ENCODE data around the gene OR2AG1. TPM values are rescaled to one million over a fixed set of nuclear protein-coding genes. Genes with fewer than 3 reads are reported as not detected.

Gene OR2AG1
- total RNA-seq, result not detected
- long read RNA-seq, result 0 reads

DNA sequence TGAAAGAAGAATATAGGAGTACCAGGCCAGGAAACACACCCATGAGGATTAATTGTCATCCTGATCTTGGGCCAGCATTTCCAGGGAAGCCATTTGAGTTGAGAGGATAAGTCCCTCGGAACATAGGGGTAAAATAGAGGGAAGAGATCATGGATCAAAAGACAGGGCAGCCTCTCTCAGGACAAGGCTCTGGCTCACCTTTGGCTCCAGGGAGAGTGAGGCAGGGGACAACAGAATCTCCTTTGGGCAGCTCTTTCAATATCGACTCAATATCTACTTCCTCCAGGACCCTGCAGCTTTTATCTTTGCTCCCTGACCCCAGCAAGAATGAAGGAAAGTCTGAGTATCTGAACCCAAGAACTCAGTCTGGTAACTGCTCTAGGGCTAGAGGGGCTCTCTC lies at the start of gene OR2AG1:
Gene OR2AG1, plus strand, starts transcription at position 301 of the 400 bp plus-strand sequence. CDS start 2,018 bp downstream, outside the sequence.
- intact Hi-C loops (cut with micrococcal nuclease), result no loop called here
- no peak for ATAC-seq
- DNase-seq, result no peak

GRCh38 chr11:6733326-6734275 lies 49.2 kb upstream of the OR2AG1 start:
- intact Hi-C loops (cut with micrococcal nuclease), result no loop called here
- DNase-seq, result no peak
- no peak for ATAC-seq

DNA sequence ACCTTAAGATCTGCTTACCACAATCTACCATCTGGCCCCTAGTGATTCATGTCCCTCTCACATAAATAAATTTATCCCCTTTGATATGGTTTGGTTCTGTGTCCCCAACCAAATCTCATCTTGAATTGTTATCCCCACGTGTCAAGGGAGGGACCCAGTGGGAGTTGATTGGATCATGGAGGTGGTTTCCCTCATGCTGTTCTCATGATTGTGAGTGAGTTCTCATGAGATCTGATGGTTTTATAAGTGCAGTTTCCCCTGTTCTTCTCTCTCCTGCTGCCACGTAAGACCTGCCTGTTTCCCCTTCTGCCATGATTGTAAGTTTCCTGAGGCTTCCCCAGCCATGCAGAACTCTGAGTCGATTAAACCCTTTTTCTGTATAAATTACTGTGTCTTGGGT lies 48.2 kb upstream of the OR2AG1 start:
- ATAC-seq, result no peak
- no peak for DNase-seq
- intact Hi-C loops (cut with micrococcal nuclease), result no loop called here

DNA sequence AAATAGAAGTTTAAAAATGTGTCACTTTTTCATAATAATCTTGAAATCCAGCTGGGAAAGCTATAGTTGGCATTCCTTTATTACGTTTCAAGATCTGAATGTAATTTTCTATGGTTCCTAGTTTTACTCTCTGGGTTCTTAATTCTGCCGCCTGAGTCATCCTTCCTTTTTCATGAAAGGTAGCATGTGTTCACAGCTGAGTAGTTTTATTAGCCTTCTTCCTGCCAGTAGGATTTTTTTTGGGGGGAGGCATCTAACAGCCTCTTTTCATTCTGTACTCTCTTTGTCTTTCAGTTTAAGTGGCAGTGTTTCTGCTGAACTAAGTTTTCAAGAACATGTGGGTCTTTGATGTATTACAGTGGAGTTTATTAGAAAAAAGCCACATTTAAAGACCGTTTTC lies 47.5 kb upstream of the OR2AG1 start:
- intact Hi-C loops (cut with micrococcal nuclease), result no loop called here
- ATAC-seq (no peak), DNase-seq (no peak)

GRCh38 chr11:6736495-6737121 lies 46.2 kb upstream of the OR2AG1 start:
- intact Hi-C loops (cut with micrococcal nuclease), result no loop called here

GRCh38 chr11:6737872-6738466 lies 44.9 kb upstream of the OR2AG1 start:
- intact Hi-C loops (cut with micrococcal nuclease), result no loop called here
- ATAC-seq, result peak; percentile 54
- DNase-seq, result no peak

More at GRCh38 chr11:6736495-6737121, 46.2 kb upstream of the OR2AG1 start:
- no peak for DNase-seq
- no peak for ATAC-seq

DNA sequence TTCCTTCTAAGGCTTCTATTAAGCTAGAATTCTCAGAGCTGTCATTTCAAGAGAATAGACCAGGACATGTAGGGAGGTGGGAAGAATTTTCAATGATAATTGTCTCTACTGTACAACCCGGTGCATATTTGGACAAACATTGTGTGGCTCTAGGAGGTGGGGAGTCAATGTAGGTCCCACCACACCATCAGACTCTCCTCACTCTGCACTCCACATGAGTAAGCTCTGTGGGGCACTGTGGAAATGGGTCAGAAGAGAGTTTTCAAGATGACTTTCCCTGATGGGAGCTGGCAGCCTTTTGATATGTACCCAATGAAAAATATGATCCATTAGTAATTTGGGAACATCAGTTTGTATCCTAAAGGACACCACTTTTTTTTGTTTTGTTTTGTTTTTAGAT lies 44.2 kb upstream of the OR2AG1 start:
- intact Hi-C loops (cut with micrococcal nuclease), result no loop called here
- ATAC-seq (no peak), DNase-seq (no peak)

DNA sequence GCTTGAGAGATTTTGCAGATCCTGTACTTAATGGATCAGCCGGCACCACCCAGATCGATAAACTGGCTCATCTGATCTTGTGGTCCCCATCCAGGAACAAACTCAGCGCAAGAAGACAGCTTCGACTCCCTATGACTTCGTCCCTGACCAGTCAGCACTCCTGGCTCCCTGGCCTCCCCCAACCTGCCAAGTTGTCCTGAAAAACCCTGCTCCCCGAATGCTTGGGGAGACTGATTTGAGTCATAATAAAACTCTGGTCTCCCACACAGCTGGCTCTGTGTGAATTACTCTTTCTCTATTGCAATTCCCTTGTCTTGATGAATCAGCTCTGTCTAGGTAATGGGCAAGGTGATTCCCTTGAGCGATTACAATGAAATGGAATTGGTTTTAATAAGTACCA lies 40.6 kb upstream of the OR2AG1 start:
- ATAC-seq (no peak), DNase-seq (no peak)
- intact Hi-C loops (cut with micrococcal nuclease), result no loop called here

- ATAC-seq (no peak), DNase-seq (no peak)
- intact Hi-C loops (cut with micrococcal nuclease), result no loop called here
Observed at GRCh38 chr11:6745018-6745417, 37.8 kb upstream of the OR2AG1 start.

GRCh38 chr11:6745465-6746015 lies 37.3 kb upstream of the OR2AG1 start:
- peak; percentile 31 for ATAC-seq
- DNase-seq, result no peak
- intact Hi-C loops (cut with micrococcal nuclease), result no loop called here

GRCh38 chr11:6746086-6746618 lies 36.7 kb upstream of the OR2AG1 start:
- intact Hi-C loops (cut with micrococcal nuclease), result no loop called here
- DNase-seq (no peak), ATAC-seq (peak; percentile 62)

GRCh38 chr11:6746626-6747025 lies 36.2 kb upstream of the OR2AG1 start:
- ATAC-seq (no peak), DNase-seq (no peak)
- intact Hi-C loops (cut with micrococcal nuclease), result no loop called here

DNA sequence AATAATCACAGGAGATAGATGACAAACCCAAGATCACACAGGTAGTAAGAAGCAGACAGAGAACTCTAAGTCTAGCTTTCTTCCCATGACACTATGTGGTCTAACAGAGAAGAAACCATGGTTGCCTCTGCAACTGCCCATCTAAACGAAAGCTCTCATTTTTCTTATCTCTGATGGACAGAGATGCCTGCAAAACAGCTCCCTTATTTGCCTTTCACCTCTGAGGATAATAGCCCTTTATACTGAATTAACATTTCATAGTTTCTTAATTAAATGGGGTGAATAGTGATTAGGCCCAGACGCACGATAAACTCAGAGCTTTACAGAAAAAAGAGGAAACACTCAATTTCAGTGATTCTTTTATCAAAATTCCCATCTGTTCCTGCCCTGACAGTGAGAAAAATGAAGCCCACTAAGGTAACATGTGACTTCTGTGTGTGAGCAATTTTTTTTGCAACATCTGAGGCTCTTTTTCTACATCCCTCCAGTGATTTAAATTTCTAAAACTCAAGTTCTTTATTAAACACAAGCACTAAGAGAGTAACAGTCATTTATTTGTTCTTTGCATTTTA lies 35.6 kb upstream of the OR2AG1 start:
- DNase-seq (no peak), ATAC-seq (no peak)
- intact Hi-C loops (cut with micrococcal nuclease), result no loop called here

DNA sequence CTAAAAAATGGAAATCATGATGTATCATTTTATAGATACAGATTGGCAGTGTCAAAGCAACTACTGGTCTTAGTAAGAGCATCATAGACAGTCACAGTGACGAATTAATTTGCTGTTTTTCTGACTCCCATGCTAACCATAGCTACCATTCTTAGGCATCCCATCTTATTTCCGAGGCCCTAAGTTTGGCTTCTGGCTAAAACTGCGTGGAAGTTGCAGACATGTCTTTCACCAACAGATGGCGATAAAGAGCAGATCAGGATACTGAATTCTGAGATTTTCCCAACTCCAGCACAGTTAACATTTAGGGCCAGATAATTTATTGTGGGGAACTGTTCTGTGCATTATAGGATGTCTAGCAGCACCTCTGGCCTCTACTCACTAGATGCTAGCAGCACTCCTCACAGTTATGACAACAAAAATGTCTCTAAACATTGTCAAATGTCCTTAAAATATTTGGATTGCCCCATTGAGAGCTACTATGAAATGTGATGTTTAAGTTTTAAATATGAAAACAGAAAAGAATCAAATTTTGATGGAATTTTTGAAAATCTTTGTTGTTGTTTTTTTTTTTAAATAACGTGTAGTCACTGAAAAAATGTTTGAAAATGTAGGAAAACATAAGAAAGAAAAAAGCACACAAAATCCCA lies 27.4 kb upstream of the OR2AG1 start:
- ATAC-seq (peak; percentile 27), DNase-seq (no peak)
- intact Hi-C loops (cut with micrococcal nuclease), result no loop called here

DNA sequence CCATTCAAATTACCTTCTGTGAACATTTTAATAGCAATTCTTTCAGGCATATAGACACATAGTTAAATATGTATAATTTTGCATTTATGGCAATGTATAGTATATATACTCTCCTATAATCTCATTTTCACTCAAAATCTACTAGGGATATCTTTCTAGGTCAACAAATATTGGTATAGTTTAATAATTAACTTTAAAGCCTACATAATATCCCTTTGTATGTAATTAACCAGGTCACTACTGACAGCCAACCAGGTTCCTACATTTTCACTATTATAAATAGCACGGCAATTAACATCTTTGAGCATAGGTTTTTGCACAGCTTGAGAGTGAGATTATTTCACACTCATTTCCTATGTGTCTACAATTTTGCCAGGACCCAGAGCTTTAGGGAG lies 26.9 kb upstream of the OR2AG1 start:
- intact Hi-C loops (cut with micrococcal nuclease), result no loop called here
- DNase-seq, result no peak
- no peak for ATAC-seq

DNA sequence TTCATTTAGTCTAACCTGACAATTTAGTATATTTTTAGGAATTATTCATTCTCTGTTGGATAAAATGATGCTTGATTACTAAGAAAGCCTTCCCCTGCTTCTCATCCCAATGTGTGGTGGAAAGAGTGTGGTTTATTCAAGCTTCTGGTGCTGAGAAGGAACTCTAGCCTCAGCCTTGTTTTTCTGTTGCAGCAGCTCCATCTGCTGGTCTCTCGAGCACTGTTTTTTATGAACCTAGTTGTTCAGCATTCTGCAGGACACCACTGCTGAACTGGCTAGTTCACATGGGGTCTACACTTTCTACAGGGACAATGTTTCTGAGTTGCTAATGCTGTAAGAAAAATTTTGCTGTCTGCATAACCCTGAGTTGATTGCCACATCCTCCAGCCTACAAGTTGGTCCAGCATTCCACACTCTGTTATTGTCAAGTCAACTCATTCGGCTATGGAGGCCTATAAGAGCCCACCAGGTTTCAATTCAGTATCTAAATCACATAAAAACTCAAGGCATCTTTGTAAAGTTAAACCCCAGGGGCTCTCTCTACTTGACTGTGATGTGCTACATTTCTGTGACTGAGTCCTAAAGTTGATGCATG lies 25.4 kb upstream of the OR2AG1 start:
- intact Hi-C loops (cut with micrococcal nuclease), result no loop called here
- DNase-seq, result no peak
- ATAC-seq, result peak; percentile 60

DNA sequence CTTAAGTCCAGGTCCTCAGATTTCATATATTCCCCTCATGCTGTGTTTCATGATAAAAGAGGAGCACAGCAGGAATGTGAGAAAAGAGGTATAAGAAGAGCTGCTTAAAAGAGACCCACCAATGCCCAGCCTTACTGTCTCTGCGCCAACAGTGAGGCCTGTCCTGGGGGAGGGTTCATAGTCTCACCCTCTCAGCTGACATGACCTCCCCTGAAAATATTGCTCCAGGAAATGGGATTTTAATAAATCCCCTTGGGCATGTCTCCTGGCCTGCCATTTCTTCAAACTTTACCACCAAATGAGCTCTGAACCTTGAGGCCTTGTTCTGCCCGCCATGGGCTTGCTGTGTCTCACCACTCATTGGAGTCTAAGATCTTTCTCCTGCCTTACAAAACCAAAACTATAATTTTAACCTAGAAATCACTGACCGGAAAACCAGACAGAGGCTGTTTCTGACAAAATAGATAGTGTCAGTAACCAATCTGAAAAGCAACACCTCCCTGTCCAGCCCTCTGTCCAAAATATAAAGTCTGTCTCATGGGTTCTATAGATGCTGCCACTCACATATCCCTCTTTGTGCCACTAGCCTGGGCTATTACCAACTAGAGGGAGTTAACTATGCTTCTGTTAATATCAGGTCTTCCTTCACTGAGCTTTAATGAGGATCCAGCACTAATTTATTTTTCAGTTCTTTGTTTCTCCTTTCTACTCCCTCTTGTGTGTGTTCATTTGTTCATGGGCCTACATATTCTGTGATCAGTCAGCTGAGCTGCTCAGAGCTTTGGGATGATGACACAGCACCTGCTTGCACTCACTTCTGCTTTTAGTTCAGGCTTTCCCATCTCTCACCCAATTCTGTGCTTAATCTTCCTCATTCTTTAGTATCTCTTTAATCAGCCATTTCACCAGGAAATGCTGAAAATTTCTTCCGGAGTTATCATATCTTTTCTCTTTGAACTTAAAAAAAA lies 10.6 kb upstream of the OR2AG1 start, which contains the start of gene OR2AG2:
Gene OR2AG2, minus strand, starts transcription at position 51 of the 968 bp plus-strand sequence. CDS start 3,019 bp downstream, outside the sequence.
- peak; percentile 48 for ATAC-seq
- intact Hi-C loops (cut with micrococcal nuclease), result no loop called here
- no peak for DNase-seq
